Measurements from ENCODE around the gene EIF2S3. TPM values are rescaled to one million over a fixed set of nuclear protein-coding genes. Genes with fewer than 3 reads are reported as not detected.
A peak's percentile ranks its signal among the peaks of the same experiment; 100 is the strongest.

The EIF2S3 gene
- total RNA-seq, 1 donor from 2014 or later: 295 TPM

- Mint-ChIP-seq H3K27me3 (ENCODE audit: low read depth) (no peaks in the 10 kb centered on the region), H3K4me1 (ENCODE audit: low read depth) (peaks cover 48% of the 10 kb centered on the region), H3K4me3 (ENCODE audit: unreplicated experiment) (no peak overlapping the region), H3K27ac (ENCODE audit: unreplicated experiment) (peak overlapping the region; percentile 68), H3K36me3 (ENCODE audit: low read depth) (peaks cover 4% of the 10 kb centered on the region), H3K9me3 (ENCODE audit: low read depth) (no peaks in the 10 kb centered on the region)
- DNase-seq (ENCODE audit: low spot score): no peak
- no peak for TF ChIP-seq CTCF (IDR thresholded peaks at IDR 0.05)
These were observed 37.1 kb upstream of the EIF2S3 start for GRCh38 chrX:24017674-24018073.

- H3K4me3 Mint-ChIP-seq (ENCODE audit: unreplicated experiment): no peak overlapping the region
- H3K27ac Mint-ChIP-seq (ENCODE audit: unreplicated experiment): peak overlapping the region; percentile 51
- H3K27me3 Mint-ChIP-seq (ENCODE audit: low read depth): no peaks in the 10 kb centered on the region
- peaks cover 57% of the 10 kb centered on the region for H3K4me1 Mint-ChIP-seq (ENCODE audit: low read depth)
- H3K9me3 Mint-ChIP-seq (ENCODE audit: low read depth): no peaks in the 10 kb centered on the region
- no peak for TF ChIP-seq CTCF (IDR thresholded peaks at IDR 0.05)
- DNase-seq (ENCODE audit: low spot score): no peak
- peaks cover 6% of the 10 kb centered on the region for H3K36me3 Mint-ChIP-seq (ENCODE audit: low read depth)
These were observed 35.9 kb upstream of the EIF2S3 start for GRCh38 chrX:24018809-24019208.

GRCh38 chrX:24019448-24019847 lies 35.3 kb upstream of the EIF2S3 start:
- Mint-ChIP-seq H3K4me1 (ENCODE audit: low read depth) (peaks cover 51% of the 10 kb centered on the region), H3K9me3 (ENCODE audit: low read depth) (no peaks in the 10 kb centered on the region), H3K27ac (ENCODE audit: unreplicated experiment) (peak overlapping the region; percentile 82), H3K36me3 (ENCODE audit: low read depth) (peaks cover 6% of the 10 kb centered on the region), H3K27me3 (ENCODE audit: low read depth) (no peaks in the 10 kb centered on the region), H3K4me3 (ENCODE audit: unreplicated experiment) (no peak overlapping the region)
- TF ChIP-seq CTCF (IDR thresholded peaks at IDR 0.05): no peak
- DNase-seq (ENCODE audit: low spot score): no peak

- H3K9me3 Mint-ChIP-seq (ENCODE audit: low read depth): no peaks in the 10 kb centered on the region
- no peak for DNase-seq (ENCODE audit: low spot score)
- H3K27me3 Mint-ChIP-seq (ENCODE audit: low read depth): no peaks in the 10 kb centered on the region
- H3K4me3 Mint-ChIP-seq (ENCODE audit: unreplicated experiment): peak overlapping the region; percentile 13
- peaks cover 6% of the 10 kb centered on the region for H3K36me3 Mint-ChIP-seq (ENCODE audit: low read depth)
- peaks cover 42% of the 10 kb centered on the region for H3K4me1 Mint-ChIP-seq (ENCODE audit: low read depth)
- H3K27ac Mint-ChIP-seq (ENCODE audit: unreplicated experiment): peak overlapping the region; percentile 82
- TF ChIP-seq CTCF (IDR thresholded peaks at IDR 0.05): no peak
These were observed 34.4 kb upstream of the EIF2S3 start for GRCh38 chrX:24020306-24020876.

- TF ChIP-seq CTCF (IDR thresholded peaks at IDR 0.05): no peak
- peak overlapping the region; percentile 84 for H3K4me3 Mint-ChIP-seq (ENCODE audit: unreplicated experiment)
- peaks cover 4% of the 10 kb centered on the region for H3K36me3 Mint-ChIP-seq (ENCODE audit: low read depth)
- DNase-seq (ENCODE audit: low spot score): no peak
- no peaks in the 10 kb centered on the region for H3K27me3 Mint-ChIP-seq (ENCODE audit: low read depth)
- H3K4me1 Mint-ChIP-seq (ENCODE audit: low read depth): peaks cover 47% of the 10 kb centered on the region
- peak overlapping the region; percentile 79 for H3K27ac Mint-ChIP-seq (ENCODE audit: unreplicated experiment)
- no peaks in the 10 kb centered on the region for H3K9me3 Mint-ChIP-seq (ENCODE audit: low read depth)
These were observed 31.2 kb upstream of the EIF2S3 start for GRCh38 chrX:24023544-24023943.

Measured in chondrocyte (in vitro differentiated cells).